GM04504 (cell line): ENCODE measurements around the gene SPEM3.

Source experiments
- DNase-seq: peaks from one replicate; pipeline ENCODE4 v3.0.0-alpha.2; 2012; ENCODE audit warnings: low read depth

The SPEM3 gene

DNA sequence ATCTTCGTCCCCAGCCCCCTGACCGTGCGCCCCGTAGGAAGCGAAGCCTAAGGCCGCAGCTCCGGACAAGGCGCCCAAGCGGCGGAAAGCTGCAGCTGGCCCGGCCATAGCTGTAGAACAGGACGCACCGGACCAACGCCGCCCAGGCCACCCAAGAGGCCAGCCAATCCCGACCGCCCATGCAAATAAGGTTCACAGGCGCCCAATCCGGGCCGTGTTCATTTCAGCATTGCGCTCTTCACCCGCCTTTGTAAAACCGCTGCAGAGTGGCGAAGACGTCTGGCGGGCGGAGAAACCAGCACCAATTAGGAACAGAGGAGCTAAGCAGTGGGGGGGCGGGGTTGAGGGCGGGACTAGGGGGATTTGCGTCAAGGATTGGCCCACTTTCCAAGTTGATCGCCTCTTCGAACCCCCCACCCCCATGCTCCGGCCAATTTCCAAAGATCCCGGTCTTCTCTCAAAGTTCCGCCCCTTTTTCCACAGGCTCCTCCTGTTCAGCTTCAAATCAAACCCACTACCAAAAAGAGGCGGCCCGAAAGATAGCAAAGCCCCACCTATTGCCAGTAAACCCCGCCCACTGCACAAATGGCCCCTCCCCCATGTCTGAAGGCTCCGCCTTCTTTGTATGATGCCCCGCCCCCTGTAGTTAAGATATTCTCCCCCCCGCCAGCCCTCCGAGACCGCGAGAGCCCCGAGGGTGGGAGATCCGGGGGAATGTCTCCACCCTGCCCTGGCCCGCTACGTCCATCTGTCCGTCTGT, 24.5 kb upstream of the SPEM3 start, which contains the start of gene TMEM256:
TMEM256 (minus strand) TSS at position 121 of the 760 bp plus-strand sequence; CDS start at position 108, 13 bp downstream.
- peak; percentile 99 for DNase-seq

- DNase-seq = no peak
Observed at GRCh38 chr17:7404737-7405349, 23.8 kb upstream of the SPEM3 start.

DNA sequence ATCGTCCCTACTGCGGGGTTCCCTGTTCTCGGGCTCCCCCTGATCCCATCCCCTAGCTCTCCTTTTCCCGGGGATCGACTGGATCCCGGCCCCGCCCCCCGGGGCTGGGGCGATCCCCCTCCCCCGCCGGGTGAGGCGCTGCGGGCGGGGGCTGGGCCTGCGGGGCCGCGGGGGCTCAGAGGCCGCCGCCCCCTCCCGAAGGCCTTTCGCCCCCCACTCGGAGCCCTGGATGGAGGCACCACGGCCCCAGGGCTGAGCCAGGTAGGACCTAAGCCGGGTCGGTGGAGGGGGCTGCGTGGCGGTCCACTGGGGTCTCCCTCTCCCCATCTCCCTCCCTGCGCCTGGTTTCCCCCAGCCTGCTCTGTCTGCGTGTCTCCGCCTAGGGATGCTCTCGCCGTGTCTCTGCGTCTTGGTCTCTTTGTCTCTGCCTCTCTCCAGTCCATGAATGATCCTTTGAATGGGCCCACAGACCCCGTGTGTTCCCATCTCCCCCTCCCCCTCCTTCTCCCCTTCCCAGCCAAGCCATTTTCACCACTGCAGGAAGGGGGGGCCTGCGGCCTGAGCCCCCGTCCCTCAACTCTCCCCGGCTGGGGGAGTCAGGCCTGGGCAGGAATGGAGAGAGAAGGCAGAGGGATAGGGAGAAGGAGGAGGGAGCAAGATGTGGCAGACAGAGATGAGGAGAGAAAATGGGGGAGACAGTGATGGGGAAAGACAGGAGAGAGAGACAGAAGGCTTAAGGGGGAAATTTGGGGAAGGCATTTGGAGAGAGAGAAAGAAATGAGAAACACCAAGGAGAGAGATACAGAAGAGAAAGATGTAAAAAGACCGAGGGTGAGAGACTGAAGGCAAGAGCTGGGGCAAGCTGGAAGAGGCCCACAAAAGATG, 23.1 kb upstream of the SPEM3 start:
- no peak for DNase-seq

- no peak for DNase-seq
Observed at GRCh38 chr17:7406235-7406825, 22.3 kb upstream of the SPEM3 start.

- no peak for DNase-seq
Observed at GRCh38 chr17:7407082-7407481, 21.6 kb upstream of the SPEM3 start.

DNA sequence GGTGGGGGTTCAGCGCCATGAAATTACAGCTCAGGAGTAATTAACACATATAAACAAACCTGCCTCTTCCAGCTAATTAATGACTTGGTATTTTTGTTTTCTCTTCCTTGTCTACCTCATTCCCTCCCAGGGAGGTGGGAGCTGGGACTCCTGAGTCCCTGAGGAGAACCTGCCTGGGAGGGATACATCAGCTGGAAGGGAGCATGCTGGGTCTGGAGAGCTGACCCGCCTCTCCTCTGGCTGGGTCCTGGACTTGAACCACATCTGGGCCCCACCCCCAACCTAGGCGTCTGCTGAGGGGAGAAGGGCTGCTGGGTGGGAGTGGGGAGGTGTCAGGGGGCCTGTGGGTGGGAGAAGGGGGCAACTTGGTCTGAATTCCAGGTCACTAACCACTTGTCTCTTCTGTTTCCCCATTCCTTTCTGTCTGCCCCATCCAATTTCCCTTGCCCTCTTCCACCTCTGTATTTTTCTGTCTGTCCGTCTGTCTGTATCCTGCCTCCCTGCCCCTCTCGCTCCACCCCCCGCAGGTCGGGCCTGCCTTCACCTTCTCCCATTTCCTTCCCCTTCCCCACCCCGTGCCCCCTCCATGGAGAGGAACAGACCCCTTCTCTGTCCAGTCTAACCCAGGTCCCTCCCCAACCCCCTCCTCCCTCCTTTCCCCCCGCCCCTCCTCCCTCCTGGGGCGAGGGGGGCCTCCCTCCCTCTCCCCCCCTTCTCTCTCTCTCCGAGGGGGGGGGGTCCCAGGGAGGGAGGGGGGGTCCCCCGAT, 21.0 kb upstream of the SPEM3 start, which contains the start of gene NLGN2:
NLGN2 (plus strand) TSS at position 361 of the 767 bp plus-strand sequence. CDS start 411 bp downstream, outside the sequence.
- DNase-seq = no peak

- no peak for DNase-seq
Observed at GRCh38 chr17:7408252-7408727, 20.4 kb upstream of the SPEM3 start.

- no peak for DNase-seq
Observed at GRCh38 chr17:7408863-7409262, 19.8 kb upstream of the SPEM3 start.

DNA sequence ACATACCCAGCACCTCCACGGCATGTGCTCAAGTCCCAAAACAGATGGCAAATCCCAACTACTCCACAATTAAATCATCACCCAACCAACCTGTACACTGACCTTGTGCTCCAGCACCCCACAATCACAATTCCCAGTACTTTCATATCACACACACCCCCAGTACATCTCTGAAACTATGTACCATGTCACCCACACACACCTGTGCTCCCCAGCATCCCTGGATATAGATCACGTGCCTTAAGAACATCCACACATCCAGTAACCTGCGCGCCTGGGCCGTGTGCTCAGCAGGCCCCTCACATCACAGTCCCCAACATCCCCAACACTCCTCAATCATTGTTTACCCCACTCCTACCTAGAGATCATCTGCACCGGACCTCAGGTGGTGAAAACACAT, 18.9 kb upstream of the SPEM3 start:
- DNase-seq = no peak

- no peak for DNase-seq
Observed at GRCh38 chr17:7410634-7411426, 17.8 kb upstream of the SPEM3 start.

DNA sequence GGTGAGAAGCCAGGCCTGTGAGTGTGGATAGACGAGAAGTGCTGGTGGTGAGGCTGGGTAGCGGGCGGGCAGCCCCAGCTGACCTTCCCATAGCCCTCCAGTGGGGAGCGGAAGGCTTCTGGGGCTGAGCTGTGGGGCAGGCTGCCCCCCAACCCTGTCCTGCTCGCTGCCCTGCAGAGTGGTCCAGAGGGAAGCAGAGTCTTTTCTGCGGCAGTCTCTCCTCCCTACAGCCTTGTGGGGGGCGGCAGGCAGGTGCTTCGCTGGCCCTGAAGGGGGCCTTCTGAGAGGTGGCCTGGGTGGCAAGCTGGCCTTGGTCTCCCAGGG, 17.3 kb upstream of the SPEM3 start:
- DNase-seq = no peak

DNA sequence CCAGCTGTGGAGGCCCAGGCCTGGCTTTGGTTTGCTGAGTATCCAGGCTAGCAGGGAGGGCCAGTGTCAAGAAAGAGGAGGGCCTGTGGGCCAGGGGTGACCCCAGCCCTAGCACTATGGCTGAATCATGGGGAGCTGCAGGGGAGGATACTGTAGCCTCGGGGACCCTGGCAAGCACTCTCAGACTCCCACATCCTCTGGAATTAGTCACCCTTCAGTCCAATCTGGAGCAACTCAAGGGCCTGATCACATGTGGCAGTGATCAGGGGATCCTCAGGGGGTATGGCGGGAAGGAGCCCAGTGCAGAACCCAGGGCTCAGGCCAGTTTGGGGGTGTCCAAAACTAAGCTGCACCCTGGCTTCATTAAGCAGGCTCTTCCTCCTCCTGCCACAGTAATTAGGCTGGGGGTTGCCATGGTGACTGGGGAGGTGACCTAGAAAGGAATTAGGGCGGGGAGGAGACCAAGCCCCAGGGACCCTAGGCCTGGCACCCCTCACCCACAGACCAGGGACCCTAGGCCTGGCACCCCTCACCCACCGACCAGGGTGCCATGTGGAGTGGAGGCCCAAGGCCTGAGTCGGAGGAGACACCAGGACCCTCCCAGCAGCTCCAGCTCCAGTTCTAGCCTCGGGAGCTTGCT, 15.2 kb upstream of the SPEM3 start:
- no peak for DNase-seq

- DNase-seq = no peak
Observed at GRCh38 chr17:7414837-7415236, 13.8 kb upstream of the SPEM3 start.

GRCh38 chr17:7415784-7416183, 12.9 kb upstream of the SPEM3 start:
- DNase-seq = no peak

DNA sequence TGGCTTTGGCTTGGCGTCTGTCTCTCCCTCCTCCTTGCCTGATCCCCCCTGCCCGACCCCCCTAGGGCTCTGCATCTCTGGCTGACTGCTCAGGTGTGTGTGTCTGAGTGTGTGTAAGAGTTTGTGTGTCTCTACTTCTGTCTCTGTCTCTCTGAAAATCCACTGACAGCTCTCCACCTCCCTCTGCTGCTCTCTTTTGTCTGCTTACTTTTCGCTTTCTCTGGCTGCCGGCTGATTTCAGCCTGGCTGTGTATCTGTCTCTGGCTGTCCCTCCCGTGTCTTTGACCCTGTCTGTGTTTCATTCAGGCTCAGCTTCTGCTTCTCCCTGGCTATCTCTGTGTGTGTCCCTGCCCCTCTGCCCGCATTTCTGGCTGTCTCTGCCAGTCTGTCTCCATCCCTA, 12.3 kb upstream of the SPEM3 start:
- no peak for DNase-seq

GRCh38 chr17:7417056-7417655, 11.5 kb upstream of the SPEM3 start:
- no peak for DNase-seq

DNA sequence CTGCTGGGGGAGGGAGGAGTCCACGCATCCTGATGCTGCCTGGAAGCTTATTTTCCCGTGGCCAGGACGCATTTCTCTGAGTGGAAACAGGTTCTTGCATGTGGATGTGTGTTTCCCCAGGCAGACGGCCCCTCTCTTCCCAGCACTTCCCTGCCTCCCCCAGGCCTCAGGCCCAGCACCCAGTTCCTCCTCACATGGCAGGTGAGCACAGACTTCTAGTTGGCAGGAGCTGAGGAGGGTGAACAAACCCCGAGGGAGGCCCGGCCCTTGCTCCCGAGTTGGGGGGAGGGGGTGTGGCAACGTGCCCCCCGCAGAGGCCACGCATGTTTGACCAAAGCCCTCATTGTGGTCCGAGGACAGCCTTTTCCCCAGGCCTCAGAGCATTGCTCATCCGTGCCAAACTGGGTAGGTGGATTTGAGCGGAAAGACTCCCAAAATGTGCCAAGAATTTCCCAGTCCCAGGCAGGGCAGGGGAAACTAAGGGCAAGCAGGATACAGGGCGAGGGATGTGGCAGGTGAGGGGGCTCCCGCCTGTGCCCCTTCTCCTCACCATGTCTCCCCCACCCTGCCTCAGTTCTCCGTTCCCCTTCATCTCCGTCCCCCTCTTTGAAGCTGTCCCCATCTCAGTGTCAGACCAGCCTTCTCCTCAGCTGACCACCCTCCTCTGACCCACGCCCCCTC, 10.0 kb upstream of the SPEM3 start:
- no peak for DNase-seq

DNA sequence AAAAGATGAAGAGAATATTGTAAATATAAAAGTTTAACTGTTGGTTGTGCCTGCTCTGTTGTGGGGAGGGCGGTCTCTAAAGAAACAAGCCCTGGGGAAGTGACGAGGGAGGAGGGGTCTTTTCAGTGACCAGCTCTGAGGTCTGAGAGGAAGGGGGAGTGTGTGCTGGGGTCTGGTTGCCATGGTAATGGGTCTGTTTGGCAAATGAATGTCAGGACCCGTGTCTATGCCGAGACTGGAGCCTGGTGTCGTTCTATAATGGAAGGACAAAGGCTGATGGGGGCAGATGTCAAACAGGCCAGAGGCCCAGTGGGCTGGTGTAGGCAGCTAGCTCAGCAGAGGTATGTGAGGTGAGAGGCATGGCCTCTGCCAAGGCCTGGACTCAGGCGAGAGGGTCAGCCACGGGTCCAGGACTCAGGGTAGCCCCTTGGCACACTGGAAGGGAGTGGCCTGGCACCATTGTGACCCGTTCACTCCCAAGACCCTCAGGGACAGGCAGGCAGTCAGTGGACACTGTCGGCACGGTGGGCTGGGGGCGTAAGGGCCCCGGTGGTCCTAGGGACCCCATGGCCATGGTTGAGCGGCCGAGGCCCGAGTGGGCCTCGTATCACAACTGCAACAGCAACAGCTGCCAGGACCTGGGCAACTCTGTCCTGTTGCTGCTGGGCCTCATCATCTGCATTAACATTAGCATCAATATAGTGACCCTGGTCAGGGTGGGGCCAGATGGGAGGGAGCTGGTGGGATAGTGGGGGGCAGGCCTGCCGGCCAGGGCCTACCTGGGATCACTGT, 8.6 kb upstream of the SPEM3 start, which contains the start of gene SPEM1:
SPEM1 (plus strand) TSS at position 506 of the 792 bp plus-strand sequence; CDS start at position 567, 61 bp downstream.
- DNase-seq = no peak
